HG03442 (cell line): ENCODE measurements around the gene CHMP4B.

Experiments
- ATAC-seq: cut with Tn5 transposase; IDR thresholded peaks from one replicate; pipeline ENCODE4 v1.9.1; 2021; ENCODE audit warnings: mild to moderate bottlenecking, moderate library complexity; ENCODE audit not compliant: unreplicated experiment

The CHMP4B gene

GRCh38 chr20:33837096-33837830, 26.1 kb downstream of the CHMP4B start:
- no peak for ATAC-seq

DNA sequence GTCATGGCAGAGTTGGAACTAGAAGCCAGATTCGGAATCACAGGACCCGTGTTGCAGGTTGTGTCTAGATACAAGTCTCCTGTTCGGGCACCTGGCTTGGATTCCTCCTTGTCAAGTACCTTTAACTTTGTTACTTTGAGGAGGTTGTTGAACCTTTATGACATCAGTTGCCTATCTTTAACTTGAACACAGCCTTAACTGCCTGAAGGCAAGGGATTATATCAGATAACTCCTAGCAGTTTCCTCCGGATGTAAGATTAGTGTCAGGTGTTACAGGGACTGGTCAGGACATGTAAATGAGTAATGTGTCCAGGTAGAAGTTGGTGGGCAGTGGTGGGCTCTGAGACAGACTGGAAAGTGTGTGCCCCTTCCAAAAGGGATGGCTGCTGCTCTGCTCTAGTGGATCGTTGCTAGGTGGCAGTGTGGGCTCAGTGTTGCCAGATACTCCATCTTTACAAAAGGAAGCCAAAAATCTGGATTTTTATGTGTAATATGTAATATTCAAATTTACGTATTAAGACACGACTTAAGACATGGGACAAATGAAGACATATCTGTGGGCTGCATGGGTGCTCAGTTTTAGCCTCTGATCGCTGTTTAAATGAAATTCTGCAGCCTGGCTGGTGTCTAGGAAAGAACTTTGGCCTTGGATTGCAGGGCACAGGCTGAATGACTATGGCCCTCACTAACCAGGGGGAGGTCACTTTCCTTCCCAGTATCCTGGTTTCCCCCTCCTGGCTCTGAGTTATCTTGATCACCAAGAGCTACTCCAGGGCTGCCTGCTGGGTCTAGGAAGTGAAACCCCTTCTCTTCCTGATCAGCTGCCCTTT, 27.1 kb downstream of the CHMP4B start:
- ATAC-seq: no peak

GRCh38 chr20:33839591-33839990, 28.4 kb downstream of the CHMP4B start:
- ATAC-seq: no peak

GRCh38 chr20:33840160-33840559, 29.0 kb downstream of the CHMP4B start:
- ATAC-seq: no peak

- ATAC-seq: no peak
These were observed 29.7 kb downstream of the CHMP4B start for GRCh38 chr20:33840759-33841435.

DNA sequence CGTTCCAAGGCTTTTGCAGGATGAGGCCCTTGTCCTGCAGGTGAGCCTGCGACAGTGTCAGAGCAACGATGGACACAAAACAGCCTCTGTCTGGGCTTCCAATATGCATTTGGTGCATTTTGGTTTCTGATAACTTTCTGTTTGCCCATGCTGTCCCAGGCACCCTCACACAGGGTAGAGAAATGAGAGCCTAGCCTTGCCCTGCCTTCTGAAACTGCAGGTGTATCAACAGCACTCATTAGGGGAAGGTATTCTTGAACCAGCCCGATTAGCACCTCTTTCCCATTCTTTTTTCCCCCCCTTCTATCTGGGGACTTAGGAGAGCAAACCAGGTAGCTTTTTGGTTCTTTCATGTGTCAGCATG, 30.3 kb downstream of the CHMP4B start:
- ATAC-seq: no peak

- no peak for ATAC-seq
These were observed 31.2 kb downstream of the CHMP4B start for GRCh38 chr20:33842346-33842745.

DNA sequence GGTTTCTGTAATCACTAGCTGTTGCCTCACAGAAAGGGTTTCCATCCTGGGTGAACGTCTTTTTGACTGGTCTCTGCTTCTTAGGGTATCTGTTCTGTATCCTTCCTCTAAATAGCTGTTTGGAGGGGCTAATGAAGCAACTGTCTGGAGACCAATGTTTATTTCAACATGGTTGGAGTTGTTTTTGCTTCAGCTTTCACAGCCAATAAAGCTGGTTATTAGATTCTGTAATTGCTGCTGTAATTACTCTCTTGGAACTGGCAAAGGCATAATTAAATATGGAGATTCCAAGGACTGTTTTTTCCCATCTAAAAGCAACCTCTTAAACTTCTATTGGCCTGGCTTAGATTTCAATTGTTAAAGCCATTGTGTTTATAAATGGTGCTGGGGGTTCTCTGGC, 31.9 kb downstream of the CHMP4B start:
- ATAC-seq: no peak

DNA sequence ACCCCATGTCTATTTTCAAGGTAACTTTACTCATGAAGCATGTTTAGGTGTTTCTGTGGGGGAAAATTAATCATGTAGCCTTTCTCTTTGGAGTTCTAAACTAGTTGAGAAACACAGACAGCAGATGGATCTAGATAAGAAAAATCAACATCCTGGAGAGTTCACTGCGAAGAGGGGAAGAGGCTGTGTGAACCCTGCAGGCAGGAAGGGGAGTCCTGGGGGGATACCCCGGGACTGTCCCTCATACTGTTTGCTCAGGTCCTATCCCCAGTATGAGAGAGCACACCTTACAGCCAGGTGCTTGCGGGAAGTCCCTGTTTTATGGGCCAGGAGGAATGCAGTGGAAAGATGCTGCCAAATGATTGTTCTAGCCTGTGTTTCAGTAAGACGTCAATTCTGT, 32.7 kb downstream of the CHMP4B start:
- peak; percentile 61 for ATAC-seq

- ATAC-seq: no peak
These were observed 35.3 kb downstream of the CHMP4B start for GRCh38 chr20:33846291-33846935.

DNA sequence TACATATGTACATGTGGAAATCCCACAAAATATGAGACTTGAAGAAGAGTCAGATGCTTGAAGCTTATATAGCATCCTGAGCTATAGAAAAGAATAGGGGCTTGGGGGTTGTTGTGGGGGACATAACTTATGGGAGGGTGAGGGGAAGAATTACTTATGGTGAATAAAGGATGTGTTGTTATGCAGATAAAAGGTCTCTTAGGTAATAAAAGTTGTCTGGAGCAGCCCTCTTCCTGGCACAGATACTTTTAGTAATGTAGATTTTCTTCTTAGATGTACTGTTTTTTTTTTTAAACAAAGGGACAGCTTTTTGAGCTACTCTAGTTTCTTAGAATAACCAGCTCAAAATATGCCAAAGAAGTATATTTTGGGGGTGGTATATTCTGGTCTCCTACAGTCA, 35.9 kb downstream of the CHMP4B start:
- ATAC-seq: no peak

GRCh38 chr20:33848391-33848790, 37.2 kb downstream of the CHMP4B start:
- no peak for ATAC-seq

- no peak for ATAC-seq
These were observed 39.0 kb downstream of the CHMP4B start for GRCh38 chr20:33850159-33850558.

DNA sequence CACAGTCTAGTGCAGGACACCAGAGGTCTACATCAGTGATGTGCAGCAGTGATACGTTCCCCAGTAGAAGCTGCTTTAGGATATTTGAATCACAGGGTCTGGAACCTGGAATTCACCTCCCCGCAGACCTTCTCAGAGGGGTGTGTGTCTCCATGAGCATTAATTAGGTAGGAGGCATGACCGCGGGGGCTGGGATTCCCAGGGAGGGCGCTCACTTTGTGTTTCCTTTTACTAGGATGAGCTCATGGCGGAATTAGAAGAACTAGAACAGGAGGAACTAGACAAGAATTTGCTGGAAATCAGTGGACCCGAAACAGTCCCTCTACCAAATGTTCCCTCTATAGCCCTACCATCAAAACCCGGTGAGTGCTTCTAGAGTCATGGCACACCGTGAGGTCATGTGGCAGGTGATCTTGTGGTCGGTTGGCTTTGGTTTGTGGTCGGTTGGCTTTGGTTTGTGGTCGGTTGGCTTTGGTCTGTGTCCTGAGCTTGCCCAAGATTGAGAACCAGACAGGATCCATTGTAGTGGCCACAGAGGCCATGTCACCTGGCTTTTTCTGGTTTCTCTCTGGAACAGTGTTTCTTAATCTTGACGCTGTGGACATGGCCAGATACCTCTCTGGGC, 40.8 kb downstream of the CHMP4B start:
- no peak for ATAC-seq

- ATAC-seq: no peak
These were observed 41.7 kb downstream of the CHMP4B start for GRCh38 chr20:33852626-33853506.

DNA sequence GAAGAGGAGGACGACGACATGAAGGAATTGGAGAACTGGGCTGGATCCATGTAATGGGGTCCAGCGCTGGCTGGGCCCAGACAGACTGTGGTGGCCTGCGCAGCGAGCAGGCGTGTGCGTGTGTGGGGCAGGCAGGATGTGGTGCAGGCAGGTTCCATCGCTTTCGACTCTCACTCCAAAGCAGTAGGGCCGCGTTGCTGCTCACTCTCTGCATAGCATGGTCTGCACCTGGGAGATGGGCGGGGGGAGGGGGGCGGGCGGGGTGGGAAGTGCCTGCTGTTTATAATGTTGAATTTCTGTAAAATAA, 42.3 kb downstream of the CHMP4B start:
- ATAC-seq: no peak

GRCh38 chr20:33857722-33858563, 46.8 kb downstream of the CHMP4B start:
- no peak for ATAC-seq

DNA sequence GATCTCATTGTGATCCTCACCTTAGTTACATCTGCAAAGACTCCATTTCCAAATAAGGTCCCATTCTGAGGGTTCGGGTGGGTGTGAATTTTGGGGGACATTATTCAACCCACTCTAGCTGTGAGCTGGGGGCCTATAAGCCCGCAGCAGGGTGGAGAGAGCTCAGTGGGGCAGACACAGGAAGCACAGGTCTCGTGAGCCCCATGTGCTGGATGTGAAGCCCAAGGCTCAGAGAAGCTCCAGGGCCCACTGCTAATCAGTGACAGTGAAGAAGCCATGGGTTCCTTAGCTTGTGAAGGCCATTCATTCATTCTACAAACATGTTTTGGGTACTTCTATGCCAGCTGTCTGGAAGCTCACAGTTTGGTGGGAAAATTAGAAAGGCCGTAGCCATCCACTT, 47.5 kb downstream of the CHMP4B start:
- ATAC-seq: no peak

DNA sequence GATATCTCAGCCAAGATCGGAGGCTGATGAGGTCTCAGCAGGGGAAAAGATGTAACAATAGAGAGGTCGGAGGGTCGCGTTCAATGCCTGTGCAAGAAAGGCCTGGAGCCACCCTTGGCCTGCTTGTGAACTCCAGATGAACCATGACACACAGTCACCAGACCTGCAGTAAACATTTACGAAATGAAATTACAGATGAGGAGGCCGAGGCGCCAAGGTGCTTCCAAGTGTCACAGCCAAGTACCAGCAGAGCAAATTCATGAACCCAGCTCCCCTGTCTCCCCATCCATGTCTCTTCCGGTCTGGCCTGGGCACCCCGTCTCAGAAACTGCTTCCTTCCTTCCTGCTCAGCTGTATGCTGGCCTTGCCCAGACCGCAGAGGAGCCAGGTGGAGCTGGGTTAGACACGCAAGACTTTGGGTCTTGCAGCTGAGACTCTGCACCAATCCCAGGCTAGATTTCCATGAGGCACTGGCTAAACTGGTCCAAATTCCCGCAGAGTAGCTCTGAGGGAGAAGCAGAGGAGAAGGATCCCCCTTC, 48.1 kb downstream of the CHMP4B start:
- ATAC-seq: no peak
